Measurements from ENCODE around the gene ACTR1B.

Gene ACTR1B

DNA sequence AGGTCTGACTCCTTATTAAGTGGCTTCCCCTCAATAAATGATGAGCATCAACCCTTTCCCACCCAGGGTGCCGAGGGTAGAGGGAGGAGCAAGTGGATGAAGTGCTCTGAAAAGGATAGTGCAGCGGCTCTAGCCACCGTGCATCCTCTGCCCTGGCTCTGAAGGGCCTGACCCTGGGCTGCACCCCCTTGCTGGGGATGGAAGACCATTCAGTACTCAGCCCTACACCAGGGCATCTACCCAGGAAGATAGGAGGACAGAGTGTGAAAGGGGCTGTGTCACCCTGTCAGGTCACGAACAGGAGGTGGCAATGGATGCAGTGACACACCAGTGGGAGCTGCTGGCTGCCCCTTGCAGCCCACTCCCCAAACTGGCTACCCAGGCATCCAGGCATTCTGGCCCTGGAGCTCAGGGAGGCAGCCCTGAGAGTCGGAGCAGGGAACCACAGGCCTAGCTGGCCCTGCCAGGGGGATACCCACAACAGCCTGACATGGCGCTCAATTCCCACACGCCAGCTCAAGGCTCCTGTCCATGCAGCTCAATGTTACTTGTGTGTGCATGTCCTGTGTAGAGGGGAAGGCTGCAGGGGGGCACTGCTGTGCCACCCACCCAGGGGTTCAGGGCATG, 7.6 kb downstream of the ACTR1B start:
- no peak overlapping the region for H3K27ac ChIP-seq
- TF ChIP-seq, protein P1, sequence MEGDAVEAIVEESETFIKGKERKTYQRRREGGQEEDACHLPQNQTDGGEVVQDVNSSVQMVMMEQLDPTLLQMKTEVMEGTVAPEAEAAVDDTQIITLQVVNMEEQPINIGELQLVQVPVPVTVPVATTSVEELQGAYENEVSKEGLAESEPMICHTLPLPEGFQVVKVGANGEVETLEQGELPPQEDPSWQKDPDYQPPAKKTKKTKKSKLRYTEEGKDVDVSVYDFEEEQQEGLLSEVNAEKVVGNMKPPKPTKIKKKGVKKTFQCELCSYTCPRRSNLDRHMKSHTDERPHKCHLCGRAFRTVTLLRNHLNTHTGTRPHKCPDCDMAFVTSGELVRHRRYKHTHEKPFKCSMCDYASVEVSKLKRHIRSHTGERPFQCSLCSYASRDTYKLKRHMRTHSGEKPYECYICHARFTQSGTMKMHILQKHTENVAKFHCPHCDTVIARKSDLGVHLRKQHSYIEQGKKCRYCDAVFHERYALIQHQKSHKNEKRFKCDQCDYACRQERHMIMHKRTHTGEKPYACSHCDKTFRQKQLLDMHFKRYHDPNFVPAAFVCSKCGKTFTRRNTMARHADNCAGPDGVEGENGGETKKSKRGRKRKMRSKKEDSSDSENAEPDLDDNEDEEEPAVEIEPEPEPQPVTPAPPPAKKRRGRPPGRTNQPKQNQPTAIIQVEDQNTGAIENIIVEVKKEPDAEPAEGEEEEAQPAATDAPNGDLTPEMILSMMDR (conservative IDR thresholded peaks at IDR 0.05) = no peak

DNA sequence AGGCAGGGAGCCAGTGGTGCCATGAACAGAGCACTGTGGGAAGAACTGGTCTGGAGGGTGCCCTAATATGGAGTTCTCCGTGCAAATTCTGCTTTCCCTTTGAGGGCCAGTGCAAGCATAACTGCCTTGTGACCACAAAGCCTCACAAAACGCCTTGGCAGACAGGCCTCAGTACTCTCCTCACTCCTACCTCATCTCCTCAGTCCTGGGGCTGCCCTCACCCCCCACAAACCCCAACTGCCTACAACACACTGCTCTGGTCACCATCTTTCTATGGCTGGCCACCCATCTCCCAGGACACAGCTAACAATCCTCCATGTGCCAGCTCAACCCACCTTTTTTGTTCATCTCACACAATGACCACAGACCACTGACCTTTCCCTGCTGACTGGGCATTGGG, 9.1 kb downstream of the ACTR1B start:
- TF ChIP-seq, protein P1 (conservative IDR thresholded peaks at IDR 0.05) = no peak
- no peak overlapping the region for H3K27ac ChIP-seq

DNA sequence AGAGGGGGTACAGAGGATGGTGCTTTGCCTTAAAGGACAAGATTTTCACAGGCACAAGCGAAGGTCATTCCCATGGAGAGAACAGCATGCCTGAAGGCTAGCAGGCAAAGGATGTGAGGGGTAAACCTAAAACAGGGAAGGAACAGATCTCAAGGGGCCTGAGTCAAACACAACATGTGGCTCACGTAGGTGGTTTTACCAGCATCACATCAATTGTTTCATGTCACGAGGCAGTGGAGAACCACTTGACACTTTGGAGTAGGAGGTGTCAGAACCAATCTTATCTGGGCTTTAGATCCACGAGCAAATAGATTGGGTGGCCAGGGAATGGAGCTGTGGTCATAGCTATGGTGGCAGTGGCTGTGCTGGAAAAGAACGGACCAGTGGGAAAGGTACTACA, 9.5 kb downstream of the ACTR1B start:
- TF ChIP-seq, protein P1 (conservative IDR thresholded peaks at IDR 0.05) = no peak
- no peak overlapping the region for H3K27ac ChIP-seq

DNA sequence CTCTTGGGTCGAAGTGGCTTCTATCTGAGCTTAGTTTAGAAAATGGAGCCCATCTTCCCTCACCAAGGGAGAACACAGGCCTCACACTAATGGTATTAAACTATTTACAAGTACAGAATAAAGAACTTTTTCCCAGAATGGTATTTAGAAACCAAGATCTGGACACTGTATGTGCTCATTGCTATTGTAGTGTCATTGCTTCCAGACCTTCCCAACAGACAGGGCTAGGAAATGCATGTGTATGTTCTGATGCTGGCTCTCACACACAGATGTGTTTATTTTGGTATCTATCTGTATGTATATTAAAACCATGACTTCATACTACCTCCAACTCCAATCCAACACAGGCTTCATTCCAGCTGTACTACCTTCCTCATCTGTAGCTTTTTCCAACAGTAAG, 10.0 kb downstream of the ACTR1B start:
- TF ChIP-seq, protein P1 (conservative IDR thresholded peaks at IDR 0.05) = no peak
- no peak overlapping the region for H3K27ac ChIP-seq

DNA sequence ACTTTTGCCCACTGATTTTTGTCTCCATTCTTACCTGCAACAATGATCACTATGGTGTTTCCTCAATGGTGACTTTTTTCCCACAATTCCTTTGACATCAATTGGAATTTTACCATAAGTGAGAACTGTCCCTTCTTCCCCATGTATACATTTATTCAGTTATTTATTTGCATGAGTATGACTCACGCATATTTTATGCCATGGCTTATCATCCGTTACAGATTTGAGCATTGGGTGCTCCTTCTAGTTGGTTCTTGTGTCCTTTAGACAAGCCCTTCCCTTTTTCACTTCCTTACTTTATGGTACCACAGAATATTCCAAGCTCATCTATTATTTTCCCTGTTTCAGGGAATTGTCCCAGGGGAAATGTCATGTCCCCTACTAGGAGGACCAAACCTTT, 10.4 kb downstream of the ACTR1B start:
- TF ChIP-seq, protein P1 (conservative IDR thresholded peaks at IDR 0.05) = no peak
- no peak overlapping the region for H3K27ac ChIP-seq

DNA sequence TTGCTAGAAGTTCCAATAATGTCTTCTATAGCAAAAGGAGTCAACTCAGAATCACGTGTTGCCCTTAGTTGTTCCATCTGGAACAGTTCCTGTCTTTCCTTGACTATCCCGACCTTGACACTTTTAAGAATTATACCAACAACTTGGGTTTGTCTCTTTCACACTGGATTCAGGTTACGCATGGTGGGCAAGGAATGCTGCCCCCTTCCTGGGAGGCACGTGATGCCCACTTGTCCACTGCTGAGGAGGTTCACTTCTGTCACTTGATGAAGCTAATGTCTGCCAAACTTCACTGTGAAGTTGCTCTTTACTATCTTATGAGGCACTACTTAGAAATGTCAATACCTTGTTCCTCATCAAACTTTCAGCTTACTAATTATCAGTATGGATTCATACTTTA, 12.7 kb downstream of the ACTR1B start:
- TF ChIP-seq, protein P1 (conservative IDR thresholded peaks at IDR 0.05) = no peak

DNA sequence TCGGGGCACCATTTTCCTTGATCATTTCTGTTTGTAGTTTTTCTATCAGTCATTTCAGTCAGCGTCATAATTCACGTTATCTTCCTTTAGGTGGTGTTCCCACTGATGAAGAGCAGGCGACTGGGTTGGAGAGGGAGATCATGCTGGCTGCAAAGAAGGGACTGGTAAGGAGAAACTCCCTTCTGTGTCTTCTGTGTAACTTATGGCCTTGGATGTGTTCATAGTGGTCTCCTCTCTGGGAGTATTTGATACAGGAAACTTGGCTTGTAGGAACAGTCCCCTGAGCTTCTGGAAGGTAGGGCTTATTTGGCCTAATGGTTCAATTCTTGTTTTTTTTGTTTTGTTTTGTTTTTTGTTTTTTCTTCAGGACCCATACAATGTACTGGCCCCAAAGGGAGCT, 16.9 kb downstream of the ACTR1B start:
- TF ChIP-seq, protein P1 (conservative IDR thresholded peaks at IDR 0.05) = no peak
- H3K27ac ChIP-seq = peak overlapping the region; percentile 88; the same call in 1 of the 2 replicates

More for the DNA sequence above, 12.7 kb downstream of the ACTR1B start:
- H3K27ac ChIP-seq = no peak overlapping the region
